DMS53 treated with DMSO at 0.1 percent for 48 hours (cell line): ENCODE measurements around the gene ANKS3.

Experiments used
- DNase-seq: peaks from one replicate; lab custom pipeline; 2025; ENCODE audit not compliant: unreplicated experiment; lab: John Stamatoyannopoulos, UW

Gene ANKS3

GRCh38 chr16:4673387-4674046 is 60.6 kb downstream of the ANKS3 start:
- DNase-seq, result no peak

- no peak for DNase-seq
Measured at GRCh38 chr16:4668313-4668960, 65.6 kb downstream of the ANKS3 start.

- DNase-seq, result no peak
Measured at GRCh38 chr16:4667203-4667963, 66.7 kb downstream of the ANKS3 start.

GRCh38 chr16:4666537-4667202 is 67.4 kb downstream of the ANKS3 start:
- DNase-seq, result no peak

- no peak for DNase-seq
Measured at GRCh38 chr16:4664538-4665418, 69.3 kb downstream of the ANKS3 start.

GRCh38 chr16:4663777-4664465 is 70.2 kb downstream of the ANKS3 start:
- no peak for DNase-seq

GRCh38 chr16:4663465-4663776 is 70.7 kb downstream of the ANKS3 start:
- DNase-seq, result no peak

- no peak for DNase-seq
Measured at GRCh38 chr16:4661661-4662060, 72.4 kb downstream of the ANKS3 start.

GRCh38 chr16:4660454-4661007 is 73.5 kb downstream of the ANKS3 start:
- DNase-seq, result no peak

- DNase-seq, result no peak
Measured at GRCh38 chr16:4659363-4660353, 74.4 kb downstream of the ANKS3 start.

- no peak for DNase-seq
Measured at GRCh38 chr16:4656695-4657686, 77.1 kb downstream of the ANKS3 start.

GRCh38 chr16:4656221-4656620 is 77.8 kb downstream of the ANKS3 start:
- no peak for DNase-seq

- DNase-seq, result no peak
Measured at GRCh38 chr16:4655801-4656200, 78.3 kb downstream of the ANKS3 start.

GRCh38 chr16:4654964-4655590 is 79.0 kb downstream of the ANKS3 start:
- DNase-seq, result no peak

- DNase-seq, result no peak
Measured at GRCh38 chr16:4654011-4654963, 79.8 kb downstream of the ANKS3 start.

- no peak for DNase-seq
Measured at GRCh38 chr16:4652561-4652960, 81.5 kb downstream of the ANKS3 start.
